Measurements from ENCODE around the gene KIDINS220. TPM values are rescaled to one million over a fixed set of nuclear protein-coding genes. Genes with fewer than 3 reads are reported as not detected.

Gene KIDINS220
- total RNA-seq, 1 donor from 2014 or later, result 101 TPM

- Mint-ChIP-seq H3K27me3 (ENCODE audit: unreplicated experiment) (no peaks in the 10 kb centered on the region), H3K27ac (ENCODE audit: unreplicated experiment) (no peak overlapping the region)
Observed at GRCh38 chr2:8860239-8860638, 22.8 kb upstream of the KIDINS220 start.

GRCh38 chr2:8858910-8859309 is 21.5 kb upstream of the KIDINS220 start:
- Mint-ChIP-seq H3K9me3 (ENCODE audit: unreplicated experiment) (no peaks in the 10 kb centered on the region), H3K4me1 (ENCODE audit: unreplicated experiment) (peaks cover 8% of the 10 kb centered on the region), H3K36me3 (ENCODE audit: unreplicated experiment) (peaks cover 48% of the 10 kb centered on the region), H3K4me3 (ENCODE audit: unreplicated experiment) (no peak overlapping the region), H3K27ac (ENCODE audit: unreplicated experiment) (no peak overlapping the region), H3K27me3 (ENCODE audit: unreplicated experiment) (no peaks in the 10 kb centered on the region)
- DNase-seq (ENCODE audit: extremely low spot score, unreplicated experiment), result no peak
- TF ChIP-seq, protein P1, sequence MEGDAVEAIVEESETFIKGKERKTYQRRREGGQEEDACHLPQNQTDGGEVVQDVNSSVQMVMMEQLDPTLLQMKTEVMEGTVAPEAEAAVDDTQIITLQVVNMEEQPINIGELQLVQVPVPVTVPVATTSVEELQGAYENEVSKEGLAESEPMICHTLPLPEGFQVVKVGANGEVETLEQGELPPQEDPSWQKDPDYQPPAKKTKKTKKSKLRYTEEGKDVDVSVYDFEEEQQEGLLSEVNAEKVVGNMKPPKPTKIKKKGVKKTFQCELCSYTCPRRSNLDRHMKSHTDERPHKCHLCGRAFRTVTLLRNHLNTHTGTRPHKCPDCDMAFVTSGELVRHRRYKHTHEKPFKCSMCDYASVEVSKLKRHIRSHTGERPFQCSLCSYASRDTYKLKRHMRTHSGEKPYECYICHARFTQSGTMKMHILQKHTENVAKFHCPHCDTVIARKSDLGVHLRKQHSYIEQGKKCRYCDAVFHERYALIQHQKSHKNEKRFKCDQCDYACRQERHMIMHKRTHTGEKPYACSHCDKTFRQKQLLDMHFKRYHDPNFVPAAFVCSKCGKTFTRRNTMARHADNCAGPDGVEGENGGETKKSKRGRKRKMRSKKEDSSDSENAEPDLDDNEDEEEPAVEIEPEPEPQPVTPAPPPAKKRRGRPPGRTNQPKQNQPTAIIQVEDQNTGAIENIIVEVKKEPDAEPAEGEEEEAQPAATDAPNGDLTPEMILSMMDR (IDR thresholded peaks at IDR 0.05), result no peak

More at GRCh38 chr2:8860239-8860638, 22.8 kb upstream of the KIDINS220 start:
- no peak for DNase-seq (ENCODE audit: extremely low spot score, unreplicated experiment)
- peaks cover 8% of the 10 kb centered on the region for H3K4me1 Mint-ChIP-seq (ENCODE audit: unreplicated experiment)
- no peak overlapping the region for H3K4me3 Mint-ChIP-seq (ENCODE audit: unreplicated experiment)
- H3K9me3 Mint-ChIP-seq (ENCODE audit: unreplicated experiment), result no peaks in the 10 kb centered on the region
- H3K36me3 Mint-ChIP-seq (ENCODE audit: unreplicated experiment), result peaks cover 57% of the 10 kb centered on the region
- TF ChIP-seq, protein P1 (IDR thresholded peaks at IDR 0.05), result no peak

DNA sequence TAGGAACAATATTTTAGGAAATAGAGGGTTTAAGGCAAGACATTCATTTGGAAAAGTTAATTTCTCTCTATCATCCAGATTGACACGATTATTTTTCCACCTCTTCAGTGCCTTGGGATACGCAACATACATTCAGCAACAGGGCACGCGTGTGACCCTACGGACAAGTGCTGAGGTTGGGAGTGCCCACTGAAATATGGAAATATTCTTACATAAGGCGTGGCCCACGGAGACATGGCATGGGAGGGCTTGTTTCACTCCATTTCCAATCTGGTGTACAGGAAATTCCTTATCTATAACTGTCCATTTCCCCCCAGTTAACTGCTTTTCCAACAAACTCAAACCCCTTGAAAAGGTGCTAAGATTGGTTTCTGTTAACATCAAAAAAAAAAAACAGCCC is 20.9 kb upstream of the KIDINS220 start:
- DNase-seq (ENCODE audit: extremely low spot score, unreplicated experiment), result no peak
- Mint-ChIP-seq H3K9me3 (ENCODE audit: unreplicated experiment) (no peaks in the 10 kb centered on the region), H3K4me1 (ENCODE audit: unreplicated experiment) (peaks cover 12% of the 10 kb centered on the region), H3K27ac (ENCODE audit: unreplicated experiment) (peak overlapping the region; percentile 41), H3K27me3 (ENCODE audit: unreplicated experiment) (no peaks in the 10 kb centered on the region), H3K36me3 (ENCODE audit: unreplicated experiment) (peaks cover 42% of the 10 kb centered on the region), H3K4me3 (ENCODE audit: unreplicated experiment) (no peak overlapping the region)
- TF ChIP-seq, protein P1 (IDR thresholded peaks at IDR 0.05), result no peak

DNA sequence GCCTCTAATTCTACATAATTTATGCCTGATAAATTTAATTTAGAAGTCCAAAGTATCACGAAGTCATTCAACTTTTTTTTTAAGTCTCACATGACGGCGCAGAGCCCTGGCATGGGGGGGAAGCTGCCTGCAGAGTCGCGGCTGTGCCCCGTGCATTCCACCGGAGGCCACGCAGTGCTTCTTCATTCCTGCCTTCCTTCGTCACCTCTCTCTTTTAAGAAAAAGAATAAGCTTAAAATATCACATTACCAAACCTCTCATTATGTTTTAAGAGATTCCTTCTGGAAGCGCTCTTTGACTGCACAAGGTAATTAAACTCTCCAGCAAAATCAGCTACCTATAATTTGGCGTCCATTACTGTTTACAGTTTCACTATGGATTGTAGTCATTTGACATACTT is 20.3 kb upstream of the KIDINS220 start:
- no peak for DNase-seq (ENCODE audit: extremely low spot score, unreplicated experiment)
- Mint-ChIP-seq H3K9me3 (ENCODE audit: unreplicated experiment) (no peaks in the 10 kb centered on the region), H3K4me1 (ENCODE audit: unreplicated experiment) (peaks cover 17% of the 10 kb centered on the region), H3K27ac (ENCODE audit: unreplicated experiment) (peak overlapping the region; percentile 41), H3K36me3 (ENCODE audit: unreplicated experiment) (peaks cover 42% of the 10 kb centered on the region), H3K4me3 (ENCODE audit: unreplicated experiment) (no peak overlapping the region), H3K27me3 (ENCODE audit: unreplicated experiment) (no peaks in the 10 kb centered on the region)
- TF ChIP-seq, protein P1 (IDR thresholded peaks at IDR 0.05), result no peak

DNA sequence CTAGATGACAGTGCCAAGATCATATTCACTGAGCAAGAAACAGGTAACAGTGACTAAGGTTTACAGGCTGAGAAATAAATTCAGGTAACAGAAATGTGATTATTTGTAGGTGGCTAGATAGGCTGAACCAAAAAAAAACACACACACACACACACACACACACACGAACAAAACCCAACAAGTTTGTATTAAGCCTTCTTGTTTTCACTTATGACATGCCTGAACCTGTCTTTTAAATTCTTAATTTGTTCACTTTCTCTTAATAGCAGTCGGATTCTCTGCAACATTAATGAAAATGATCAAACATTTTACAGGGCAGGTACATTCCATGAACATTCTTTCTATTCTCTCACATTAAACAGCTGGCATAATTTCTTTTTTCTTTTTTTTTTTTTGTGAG is 18.8 kb upstream of the KIDINS220 start:
- Mint-ChIP-seq H3K27me3 (ENCODE audit: unreplicated experiment) (no peaks in the 10 kb centered on the region), H3K27ac (ENCODE audit: unreplicated experiment) (no peak overlapping the region)

More for the DNA sequence above, 18.8 kb upstream of the KIDINS220 start:
- DNase-seq (ENCODE audit: extremely low spot score, unreplicated experiment), result no peak
- H3K4me3 Mint-ChIP-seq (ENCODE audit: unreplicated experiment), result no peak overlapping the region
- H3K4me1 Mint-ChIP-seq (ENCODE audit: unreplicated experiment), result peaks cover 28% of the 10 kb centered on the region
- no peaks in the 10 kb centered on the region for H3K9me3 Mint-ChIP-seq (ENCODE audit: unreplicated experiment)
- peaks cover 29% of the 10 kb centered on the region for H3K36me3 Mint-ChIP-seq (ENCODE audit: unreplicated experiment)
- TF ChIP-seq, protein P1 (IDR thresholded peaks at IDR 0.05), result no peak
